Prostate gland (tissue), 2 donors: ENCODE data around the gene C3.

Source experiments
- CTCF ChIP-seq, 4 experiments: fragments of 200-600 bp in 2 of 4; fragments of 450-650 bp in 2 of 4; sonication (generic) in 2 of 4; IDR thresholded peaks; 1 replicate in 3 of 4; 2 replicates in 1 of 4; pipeline ENCODE4 v1.5.1; 2016 to 2019; ENCODE audit warnings: antibody characterized with exemption in 4 of 4, mild to moderate bottlenecking in 2 of 4, moderate library complexity in 2 of 4
- POLR2AphosphoS5 ChIP-seq: sonication (generic); formaldehyde crosslinking; IDR thresholded peaks from one replicate; pipeline ENCODE4 v1.6.1; 2017; ENCODE audit warnings: antibody characterized with exemption

- TF ChIP-seq CTCF (IDR thresholded peaks at IDR 0.05) (no peak), POLR2AphosphoS5 (no peak)
These were observed 9.2 kb upstream of the C3 start for GRCh38 chr19:6729573-6730152.
